Measurements from ENCODE around the gene AFG1L.
A peak's percentile ranks its signal among the peaks of the same experiment; 100 is the strongest.
"Not testable (repeated sequence)": the region's sequence is repeated elsewhere in the genome, so short reads cannot be mapped to it uniquely, and the experiment has no call there.

AFG1L gene

GRCh38 chr6:108292561-108292960 is 2.3 kb upstream of the AFG1L start:
- not testable (repeated sequence) for H3K27me3 ChIP-seq (ENCODE audit: control insufficient read depth in 1 of 2, insufficient read depth in 2 of 2, low read length in 2 of 2); H3K27ac ChIP-seq (ENCODE audit: low read depth, low read length); H3K9me3 ChIP-seq (ENCODE audit: low read length); H3K9ac ChIP-seq (ENCODE audit: low read length); H3K4me1 ChIP-seq (ENCODE audit: insufficient read depth, low read length); H3K4me3 ChIP-seq (ENCODE audit: low read depth in 1 of 2, low read length in 2 of 2); H3K36me3 ChIP-seq (ENCODE audit: insufficient read depth, low read length)

- no peaks in the 10 kb centered on the region for H3K27me3 ChIP-seq (ENCODE audit: control insufficient read depth in 1 of 2, insufficient read depth in 2 of 2, low read length in 2 of 2)
- peak overlapping the region in 1 of 2 donors; percentile 84 for H3K4me3 ChIP-seq (ENCODE audit: low read depth in 1 of 2, low read length in 2 of 2)
- no peaks in the 10 kb centered on the region for H3K9me3 ChIP-seq (ENCODE audit: low read length)
- peak overlapping the region; percentile 57 for H3K9ac ChIP-seq (ENCODE audit: low read length)
- H3K27ac ChIP-seq (ENCODE audit: low read depth, low read length), result peak overlapping the region; percentile 91
- peaks cover 7% of the 10 kb centered on the region for H3K4me1 ChIP-seq (ENCODE audit: insufficient read depth, low read length)
- no peaks in the 10 kb centered on the region for H3K36me3 ChIP-seq (ENCODE audit: insufficient read depth, low read length)
Measured at GRCh38 chr6:108293527-108294296, 1.1 kb upstream of the AFG1L start.

GRCh38 chr6:108294297-108294726 is 542 bp upstream of the AFG1L start:
- Histone ChIP-seq H3K27ac (ENCODE audit: low read depth, low read length) (peak overlapping the region; percentile 91), H3K4me1 (ENCODE audit: insufficient read depth, low read length) (peaks cover 7% of the 10 kb centered on the region), H3K9ac (ENCODE audit: low read length) (peak overlapping the region; percentile 57), H3K27me3 (ENCODE audit: control insufficient read depth in 1 of 2, insufficient read depth in 2 of 2, low read length in 2 of 2) (no peaks in the 10 kb centered on the region), H3K4me3 (ENCODE audit: low read depth in 1 of 2, low read length in 2 of 2) (peak overlapping the region; percentile 84 to 97), H3K36me3 (ENCODE audit: insufficient read depth, low read length) (no peaks in the 10 kb centered on the region), H3K9me3 (ENCODE audit: low read length) (no peaks in the 10 kb centered on the region)

GRCh38 chr6:108295676-108296075 is 822 bp downstream of the AFG1L start:
- Histone ChIP-seq H3K9ac (ENCODE audit: low read length) (no peak overlapping the region), H3K27ac (ENCODE audit: low read depth, low read length) (peak overlapping the region; percentile 91), H3K9me3 (ENCODE audit: low read length) (no peaks in the 10 kb centered on the region), H3K27me3 (ENCODE audit: control insufficient read depth in 1 of 2, insufficient read depth in 2 of 2, low read length in 2 of 2) (no peaks in the 10 kb centered on the region), H3K36me3 (ENCODE audit: insufficient read depth, low read length) (no peaks in the 10 kb centered on the region), H3K4me1 (ENCODE audit: insufficient read depth, low read length) (peaks cover 7% of the 10 kb centered on the region), H3K4me3 (ENCODE audit: low read depth in 1 of 2, low read length in 2 of 2) (peak overlapping the region; percentile 84 to 97)

- no peak overlapping the region for H3K9ac ChIP-seq (ENCODE audit: low read length)
- H3K4me3 ChIP-seq (ENCODE audit: low read depth in 1 of 2, low read length in 2 of 2), result no peak overlapping the region
- H3K4me1 ChIP-seq (ENCODE audit: insufficient read depth, low read length), result no peaks in the 10 kb centered on the region
- no peaks in the 10 kb centered on the region for H3K36me3 ChIP-seq (ENCODE audit: insufficient read depth, low read length)
- H3K27me3 ChIP-seq (ENCODE audit: control insufficient read depth in 1 of 2, insufficient read depth in 2 of 2, low read length in 2 of 2), result no peaks in the 10 kb centered on the region
- H3K9me3 ChIP-seq (ENCODE audit: low read length), result no peaks in the 10 kb centered on the region
- no peak overlapping the region for H3K27ac ChIP-seq (ENCODE audit: low read depth, low read length)
Measured at GRCh38 chr6:108302386-108302785, 7.5 kb downstream of the AFG1L start.

GRCh38 chr6:108304646-108305045 is 9.8 kb downstream of the AFG1L start:
- Histone ChIP-seq H3K4me3 (ENCODE audit: low read depth in 1 of 2, low read length in 2 of 2) (no peak overlapping the region), H3K27me3 (ENCODE audit: control insufficient read depth in 1 of 2, insufficient read depth in 2 of 2, low read length in 2 of 2) (no peaks in the 10 kb centered on the region), H3K36me3 (ENCODE audit: insufficient read depth, low read length) (no peaks in the 10 kb centered on the region), H3K9me3 (ENCODE audit: low read length) (no peaks in the 10 kb centered on the region), H3K9ac (ENCODE audit: low read length) (no peak overlapping the region), H3K4me1 (ENCODE audit: insufficient read depth, low read length) (no peaks in the 10 kb centered on the region), H3K27ac (ENCODE audit: low read depth, low read length) (no peak overlapping the region)

GRCh38 chr6:108308641-108309040 is 13.8 kb downstream of the AFG1L start:
- H3K27ac ChIP-seq (ENCODE audit: low read depth, low read length); H3K36me3 ChIP-seq (ENCODE audit: insufficient read depth, low read length); H3K4me3 ChIP-seq (ENCODE audit: low read depth in 1 of 2, low read length in 2 of 2); H3K9ac ChIP-seq (ENCODE audit: low read length); H3K27me3 ChIP-seq (ENCODE audit: control insufficient read depth in 1 of 2, insufficient read depth in 2 of 2, low read length in 2 of 2); H3K9me3 ChIP-seq (ENCODE audit: low read length); H3K4me1 ChIP-seq (ENCODE audit: insufficient read depth, low read length): not testable (repeated sequence)

GRCh38 chr6:108309844-108310243 is 15.0 kb downstream of the AFG1L start:
- H3K4me3 ChIP-seq (ENCODE audit: low read depth in 1 of 2, low read length in 2 of 2), result no peak overlapping the region
- no peaks in the 10 kb centered on the region for H3K36me3 ChIP-seq (ENCODE audit: insufficient read depth, low read length)
- no peak overlapping the region for H3K9ac ChIP-seq (ENCODE audit: low read length)
- H3K4me1 ChIP-seq (ENCODE audit: insufficient read depth, low read length), result no peaks in the 10 kb centered on the region
- H3K27me3 ChIP-seq (ENCODE audit: control insufficient read depth in 1 of 2, insufficient read depth in 2 of 2, low read length in 2 of 2), result no peaks in the 10 kb centered on the region
- H3K9me3 ChIP-seq (ENCODE audit: low read length), result no peaks in the 10 kb centered on the region
- no peak overlapping the region for H3K27ac ChIP-seq (ENCODE audit: low read depth, low read length)

- H3K4me1 ChIP-seq (ENCODE audit: insufficient read depth, low read length), result no peaks in the 10 kb centered on the region
- no peaks in the 10 kb centered on the region for H3K36me3 ChIP-seq (ENCODE audit: insufficient read depth, low read length)
- H3K4me3 ChIP-seq (ENCODE audit: low read depth in 1 of 2, low read length in 2 of 2), result no peak overlapping the region
- H3K27ac ChIP-seq (ENCODE audit: low read depth, low read length), result no peak overlapping the region
- no peaks in the 10 kb centered on the region for H3K27me3 ChIP-seq (ENCODE audit: control insufficient read depth in 1 of 2, insufficient read depth in 2 of 2, low read length in 2 of 2)
- H3K9ac ChIP-seq (ENCODE audit: low read length), result no peak overlapping the region
- H3K9me3 ChIP-seq (ENCODE audit: low read length), result no peaks in the 10 kb centered on the region
Measured at GRCh38 chr6:108312605-108313004, 17.8 kb downstream of the AFG1L start.

GRCh38 chr6:108321253-108321747 is 26.4 kb downstream of the AFG1L start:
- Histone ChIP-seq H3K4me1 (ENCODE audit: insufficient read depth, low read length) (peaks cover 5% of the 10 kb centered on the region), H3K9me3 (ENCODE audit: low read length) (no peaks in the 10 kb centered on the region), H3K36me3 (ENCODE audit: insufficient read depth, low read length) (peaks cover 11% of the 10 kb centered on the region), H3K27ac (ENCODE audit: low read depth, low read length) (no peak overlapping the region), H3K9ac (ENCODE audit: low read length) (no peak overlapping the region), H3K4me3 (ENCODE audit: low read depth in 1 of 2, low read length in 2 of 2) (no peak overlapping the region), H3K27me3 (ENCODE audit: control insufficient read depth in 1 of 2, insufficient read depth in 2 of 2, low read length in 2 of 2) (no peaks in the 10 kb centered on the region)

GRCh38 chr6:108322728-108323127 is 27.9 kb downstream of the AFG1L start:
- Histone ChIP-seq H3K36me3 (ENCODE audit: insufficient read depth, low read length) (peaks cover 18% of the 10 kb centered on the region), H3K9ac (ENCODE audit: low read length) (no peak overlapping the region), H3K27ac (ENCODE audit: low read depth, low read length) (no peak overlapping the region), H3K27me3 (ENCODE audit: control insufficient read depth in 1 of 2, insufficient read depth in 2 of 2, low read length in 2 of 2) (no peaks in the 10 kb centered on the region), H3K9me3 (ENCODE audit: low read length) (no peaks in the 10 kb centered on the region), H3K4me1 (ENCODE audit: insufficient read depth, low read length) (peaks cover 5% of the 10 kb centered on the region), H3K4me3 (ENCODE audit: low read depth in 1 of 2, low read length in 2 of 2) (no peak overlapping the region)

All from muscle layer of colon (tissue), 2 donors.